Mesenchymal stem cell (in vitro differentiated cells and primary cell): ENCODE data around the gene RXFP1.

Experiments
- DNase-seq: peaks from one replicate; pipeline ENCODE4 v3.0.0-alpha.2; 2013
- H2AFZ ChIP-seq: one replicate; pipeline ENCODE4 v1.6.1; 2013; ENCODE audit warnings: low read depth, mild to moderate bottlenecking, control low read depth, inconsistent platforms, low read length, moderate library complexity
- H2AK5ac ChIP-seq: 2 replicates; pipeline ENCODE4 v1.6.1; 2013; ENCODE audit warnings: low read length, moderate library complexity, mild to moderate bottlenecking, inconsistent platforms; ENCODE audit not compliant: severe bottlenecking
- H2BK120ac ChIP-seq: one replicate; pipeline ENCODE4 v1.6.1; 2013; ENCODE audit warnings: low read depth, mild to moderate bottlenecking, inconsistent platforms, low read length, moderate library complexity
- H2BK12ac ChIP-seq, 2 experiments: one replicate each; pipeline ENCODE4 v1.6.1; 2013; ENCODE audit warnings: inconsistent platforms in 2 of 2, low read length in 2 of 2, mild to moderate bottlenecking in 2 of 2, moderate library complexity in 2 of 2, control low read depth in 1 of 2
- H2BK15ac ChIP-seq: one replicate; pipeline ENCODE4 v1.6.1; 2013; ENCODE audit warnings: mild to moderate bottlenecking, low read depth, inconsistent platforms; ENCODE audit not compliant: poor library complexity, severe bottlenecking
- H2BK5ac ChIP-seq: 2 replicates; pipeline ENCODE4 v1.6.1; 2013; ENCODE audit warnings: low read depth, mild to moderate bottlenecking, low read length, control low read depth, inconsistent platforms; ENCODE audit not compliant: poor library complexity, severe bottlenecking
- H3K14ac ChIP-seq, 2 experiments: one replicate each; pipeline ENCODE4 v1.6.1; 2013; ENCODE audit warnings: inconsistent platforms in 2 of 2, low read length in 2 of 2, control low read depth in 1 of 2, mild to moderate bottlenecking in 1 of 2, moderate library complexity in 1 of 2
- H3K18ac ChIP-seq, 2 experiments: one replicate each; pipeline ENCODE4 v1.6.1; 2013; ENCODE audit warnings: inconsistent platforms in 2 of 2, low read length in 2 of 2, control low read depth in 1 of 2, low read depth in 1 of 2, mild to moderate bottlenecking in 1 of 2
- H3K23ac ChIP-seq, 2 experiments: one replicate each; pipeline ENCODE4 v1.6.1; 2013; ENCODE audit warnings: inconsistent platforms in 2 of 2, low read length in 2 of 2, mild to moderate bottlenecking in 2 of 2, moderate library complexity in 2 of 2, control low read depth in 1 of 2
- H3K27ac ChIP-seq: 2 replicates; pipeline ENCODE4 v1.5.1; 2013; ENCODE audit warnings: mild to moderate bottlenecking, moderate library complexity, low read length, control low read depth, inconsistent platforms; ENCODE audit not compliant: poor library complexity, severe bottlenecking
- H3K27me3 ChIP-seq, 2 experiments: 2 replicates each; pipeline versions ENCODE4 v1.6.1 to v1.7.0; 2013; ENCODE audit warnings: low read length in 2 of 2, mild to moderate bottlenecking in 2 of 2, moderate library complexity in 2 of 2, control low read depth in 1 of 2, inconsistent platforms in 1 of 2; ENCODE audit not compliant: control insufficient read depth in 1 of 2, insufficient read depth in 1 of 2
- H3K36me3 ChIP-seq, 2 experiments: 2 replicates each; pipeline versions ENCODE4 v1.6.1 to v1.7.0; 2013; ENCODE audit warnings: low read length in 2 of 2, control low read depth in 1 of 2, inconsistent platforms in 1 of 2, low read depth in 1 of 2, mild to moderate bottlenecking in 1 of 2; ENCODE audit not compliant: insufficient read depth in 2 of 2, control insufficient read depth in 1 of 2
- H3K4ac ChIP-seq, 2 experiments: one replicate each; pipeline ENCODE4 v1.6.1; 2013; ENCODE audit warnings: inconsistent platforms in 2 of 2, low read length in 2 of 2, mild to moderate bottlenecking in 2 of 2, moderate library complexity in 2 of 2, control low read depth in 1 of 2, low read depth in 1 of 2
- H3K4me1 ChIP-seq: 2 replicates; pipeline ENCODE4 v1.6.1; 2013; ENCODE audit warnings: low read depth, low read length, control low read depth; ENCODE audit not compliant: control insufficient read depth, insufficient read depth
- H3K4me2 ChIP-seq: 2 replicates; pipeline ENCODE4 v1.6.1; 2013; ENCODE audit warnings: low read length, mild to moderate bottlenecking, inconsistent platforms; ENCODE audit not compliant: poor library complexity, severe bottlenecking
- H3K4me3 ChIP-seq, 2 experiments: 2 replicates each; pipeline versions ENCODE4 v1.5.1 to v1.7.0; 2013; ENCODE audit warnings: low read length in 2 of 2, mild to moderate bottlenecking in 2 of 2, control low read depth in 1 of 2, low read depth in 1 of 2; ENCODE audit not compliant: insufficient read depth in 1 of 2
- H3K79me1 ChIP-seq: replicated peaks from 2 replicates; pipeline ENCODE4 v1.6.1; 2013; ENCODE audit warnings: mild to moderate bottlenecking, control low read depth, low read length, inconsistent platforms; ENCODE audit not compliant: poor library complexity, severe bottlenecking
- H3K9ac ChIP-seq: 2 replicates; pipeline ENCODE4 v1.7.0; 2013; ENCODE audit warnings: mild to moderate bottlenecking, low read length, moderate library complexity
- H3K9me3 ChIP-seq: 2 replicates; pipeline ENCODE4 v1.7.0; 2013; ENCODE audit warnings: mild to moderate bottlenecking, low read length; ENCODE audit not compliant: control insufficient read depth
- H4K8ac ChIP-seq: one replicate; pipeline ENCODE4 v1.6.1; 2013; ENCODE audit warnings: inconsistent platforms, mild to moderate bottlenecking, low read length, moderate library complexity
- H4K91ac ChIP-seq: one replicate; pipeline ENCODE4 v1.6.1; 2013; ENCODE audit warnings: mild to moderate bottlenecking, low read length, inconsistent platforms
- WGBS: methylation state at CpG from one replicate; pipeline ENCODE4 v1.1.7; 2013; ENCODE audit warnings: mixed read lengths; 5-methylcytosine and 5-hydroxymethylcytosine counted together

RXFP1 gene

GRCh38 chr4:158553364-158553763, 31.7 kb downstream of the RXFP1 start:
- WGBS: 66% methylated on average over 3 of the region's 3 CpGs

GRCh38 chr4:158560284-158560683, 38.6 kb downstream of the RXFP1 start:
- no peak overlapping the region for H4K8ac ChIP-seq
- H2AK5ac ChIP-seq: no peak overlapping the region
- H2BK5ac ChIP-seq: no peak overlapping the region
- H2BK15ac ChIP-seq: no peak overlapping the region
- WGBS: 89% methylated on average over 6 of the region's 6 CpGs
- no peak overlapping the region for H4K91ac ChIP-seq
- no peaks in the 10 kb centered on the region for H3K36me3 ChIP-seq
- no peak overlapping the region for H3K23ac ChIP-seq
- no peak overlapping the region for H3K4ac ChIP-seq
- no peak overlapping the region for H3K4me2 ChIP-seq
- H3K4me3 ChIP-seq: no peak overlapping the region
- H3K4me1 ChIP-seq: no peaks in the 10 kb centered on the region
- H3K9ac ChIP-seq: no peak overlapping the region
- H3K79me1 ChIP-seq: no peaks in the 10 kb centered on the region
- no peak overlapping the region for H3K18ac ChIP-seq
- no peak overlapping the region for H2BK12ac ChIP-seq
- no peak overlapping the region for H2BK120ac ChIP-seq
- no peak overlapping the region for H3K14ac ChIP-seq
- H3K9me3 ChIP-seq: no peaks in the 10 kb centered on the region
- H2AFZ ChIP-seq: no peak overlapping the region
- no peak overlapping the region for H3K27ac ChIP-seq
- no peak for DNase-seq
- H3K27me3 ChIP-seq: no peaks in the 10 kb centered on the region

More at GRCh38 chr4:158553364-158553763, 31.7 kb downstream of the RXFP1 start:
- DNase-seq: no peak
- H2AK5ac ChIP-seq: no peak overlapping the region
- no peak overlapping the region for H2AFZ ChIP-seq
- H3K4me2 ChIP-seq: no peak overlapping the region
- no peaks in the 10 kb centered on the region for H3K79me1 ChIP-seq
- H2BK15ac ChIP-seq: no peak overlapping the region
- H3K23ac ChIP-seq: no peak overlapping the region
- no peak overlapping the region for H3K9ac ChIP-seq
- no peak overlapping the region for H2BK12ac ChIP-seq
- H2BK5ac ChIP-seq: no peak overlapping the region
- H3K4ac ChIP-seq: no peak overlapping the region
- H3K27me3 ChIP-seq: no peaks in the 10 kb centered on the region
- peak overlapping the region; percentile 34 for H2BK120ac ChIP-seq
- no peak overlapping the region for H3K4me3 ChIP-seq
- no peaks in the 10 kb centered on the region for H3K4me1 ChIP-seq
- H3K36me3 ChIP-seq: no peaks in the 10 kb centered on the region
- H4K8ac ChIP-seq: no peak overlapping the region
- no peaks in the 10 kb centered on the region for H3K9me3 ChIP-seq
- H3K18ac ChIP-seq: no peak overlapping the region
- H4K91ac ChIP-seq: no peak overlapping the region
- no peak overlapping the region for H3K14ac ChIP-seq
- H3K27ac ChIP-seq: no peak overlapping the region

GRCh38 chr4:158566860-158567259, 45.2 kb downstream of the RXFP1 start:
- WGBS: 90% methylated on average over 18 of the region's 18 CpGs
- Histone ChIP-seq H4K91ac (no peak overlapping the region), H2BK5ac (no peak overlapping the region), H4K8ac (no peak overlapping the region), H3K9ac (no peak overlapping the region), H3K14ac (no peak overlapping the region), H2AK5ac (no peak overlapping the region), H2BK12ac (no peak overlapping the region), H3K27ac (no peak overlapping the region), H3K9me3 (no peaks in the 10 kb centered on the region), H3K4me1 (no peaks in the 10 kb centered on the region), H2BK120ac (no peak overlapping the region), H3K4ac (no peak overlapping the region), H3K27me3 (no peaks in the 10 kb centered on the region), H3K18ac (no peak overlapping the region), H2BK15ac (no peak overlapping the region), H3K4me3 (no peak overlapping the region), H3K23ac (no peak overlapping the region), H3K79me1 (no peaks in the 10 kb centered on the region), H2AFZ (no peak overlapping the region), H3K4me2 (no peak overlapping the region), H3K36me3 (no peaks in the 10 kb centered on the region)
- DNase-seq: no peak

- Histone ChIP-seq H3K4me3 (no peak overlapping the region), H3K9ac (no peak overlapping the region), H2AFZ (no peak overlapping the region), H3K18ac (no peak overlapping the region), H3K36me3 (no peaks in the 10 kb centered on the region), H2AK5ac (no peak overlapping the region), H2BK15ac (no peak overlapping the region), H2BK5ac (no peak overlapping the region), H3K23ac (no peak overlapping the region), H3K9me3 (no peaks in the 10 kb centered on the region), H3K27ac (no peak overlapping the region), H3K79me1 (no peaks in the 10 kb centered on the region), H4K8ac (no peak overlapping the region), H3K4me1 (no peaks in the 10 kb centered on the region), H2BK120ac (no peak overlapping the region), H2BK12ac (no peak overlapping the region), H4K91ac (no peak overlapping the region), H3K4me2 (no peak overlapping the region), H3K27me3 (no peaks in the 10 kb centered on the region), H3K4ac (no peak overlapping the region), H3K14ac (peak overlapping the region in 1 of 2 experiments; percentile 65)
- WGBS: 47% methylated on average over 6 of the region's 6 CpGs
- DNase-seq: no peak
Measured at GRCh38 chr4:158571736-158572135, 50.1 kb downstream of the RXFP1 start.
